Activated CD8-positive, alpha-beta memory T cell treated with anti-CD3 and anti-CD28 coated beads, Interleukin-2, amount 50 U/mL, for 1 hour (primary cell): ENCODE results near the gene EVL.

ENCODE experiments used
- DNase-seq: peaks from one replicate; pipeline ENCODE4 v3.0.0-alpha.2; 2020; ENCODE audit errors: extremely low read depth

EVL gene

DNA sequence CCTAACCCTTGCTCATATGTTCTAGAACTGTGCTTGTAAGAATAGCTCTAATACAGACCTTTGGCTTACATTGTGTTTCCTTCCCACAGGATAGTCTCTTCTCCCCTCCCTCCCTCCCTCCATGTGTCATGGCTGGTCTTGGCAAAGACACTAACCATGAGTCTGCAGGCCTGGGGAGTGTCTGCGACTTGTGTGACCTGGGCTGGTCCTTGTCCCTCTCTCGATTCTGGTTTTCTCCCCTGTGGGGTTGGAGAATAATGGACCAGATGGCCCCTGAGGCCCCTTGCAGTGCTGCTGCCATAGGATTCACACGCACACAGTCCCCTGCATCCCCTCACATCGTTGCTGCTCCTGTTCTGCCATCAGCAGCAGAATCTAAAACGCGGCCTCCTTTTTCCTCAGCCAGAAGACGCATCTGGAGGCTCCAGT lies 64.0 kb downstream of the EVL start:
- DNase-seq, result no peak

DNA sequence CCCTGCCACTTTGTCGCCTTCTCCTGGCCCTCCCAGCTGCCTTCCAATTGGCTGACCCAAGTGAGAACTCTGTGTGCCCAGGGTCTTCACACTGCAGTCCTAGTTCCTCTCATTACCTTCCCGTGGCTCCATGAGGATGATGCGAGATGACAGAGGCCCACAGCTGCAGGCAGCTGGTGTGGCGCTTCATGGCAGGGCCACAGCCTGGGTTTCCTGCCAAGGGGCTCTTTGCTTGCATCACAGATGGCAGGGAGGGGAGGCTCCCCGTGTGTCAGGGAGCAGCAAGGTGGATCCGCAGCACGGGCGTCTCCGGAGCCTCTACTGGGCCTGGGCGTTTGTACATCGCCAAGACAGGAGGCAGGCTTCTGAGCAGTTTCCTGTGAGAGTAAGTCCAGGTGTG lies 65.3 kb downstream of the EVL start:
- DNase-seq, result no peak

DNA sequence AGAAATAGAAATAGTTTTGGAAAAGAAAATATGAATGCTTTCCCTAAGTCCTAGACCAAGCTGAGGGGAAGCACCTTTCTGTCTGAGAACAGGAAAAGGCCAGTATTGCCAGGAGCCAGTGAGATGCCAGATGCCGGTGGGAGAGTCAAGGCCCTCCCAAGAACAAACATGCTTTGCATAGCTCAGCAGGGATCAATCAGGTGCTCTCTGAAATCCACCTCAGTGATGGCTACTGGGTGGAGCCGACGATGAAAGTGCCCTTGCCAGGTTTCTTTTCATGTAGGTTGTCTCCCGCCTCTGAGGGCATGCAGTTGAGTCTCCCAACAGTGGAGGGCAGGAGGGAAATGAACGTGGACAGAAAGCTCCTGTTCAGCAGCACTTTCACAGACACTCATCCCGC lies 66.0 kb downstream of the EVL start:
- no peak for DNase-seq

DNA sequence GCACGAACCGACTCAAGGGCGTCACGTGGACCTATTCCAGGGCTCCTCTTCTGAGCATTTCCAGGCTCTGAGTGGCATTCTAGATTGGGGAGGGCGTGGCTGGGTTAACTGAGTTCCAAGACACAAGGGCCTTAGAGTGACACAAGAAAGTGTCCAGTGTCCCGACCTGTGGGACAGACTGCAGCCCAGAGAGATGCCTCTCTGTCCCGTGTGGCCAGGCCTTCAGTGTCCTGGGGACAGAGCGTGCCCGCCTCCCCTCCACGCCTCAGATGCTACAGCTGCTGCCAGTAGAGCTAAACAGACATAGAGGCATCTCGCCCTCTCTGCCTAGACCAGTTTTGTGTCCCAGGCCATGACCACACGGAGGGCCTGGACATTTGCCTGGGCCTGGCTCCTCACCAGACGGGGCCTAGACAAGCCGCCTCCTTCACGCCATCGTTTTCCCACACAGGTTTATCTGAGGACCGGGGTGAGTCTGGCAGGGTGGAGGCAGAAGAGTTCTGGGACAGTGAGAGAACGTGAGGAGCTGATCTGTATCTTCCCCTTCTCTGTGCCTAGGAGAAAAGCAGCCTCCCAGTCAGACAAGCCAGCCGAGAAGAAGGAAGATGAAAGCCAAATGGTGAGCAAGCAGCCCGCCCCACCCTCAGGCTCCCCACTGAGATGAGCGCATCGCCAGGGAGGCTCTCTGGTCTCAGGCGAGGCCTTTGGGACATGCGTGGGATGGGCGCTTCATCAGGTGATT lies 67.1 kb downstream of the EVL start:
- no peak for DNase-seq

DNA sequence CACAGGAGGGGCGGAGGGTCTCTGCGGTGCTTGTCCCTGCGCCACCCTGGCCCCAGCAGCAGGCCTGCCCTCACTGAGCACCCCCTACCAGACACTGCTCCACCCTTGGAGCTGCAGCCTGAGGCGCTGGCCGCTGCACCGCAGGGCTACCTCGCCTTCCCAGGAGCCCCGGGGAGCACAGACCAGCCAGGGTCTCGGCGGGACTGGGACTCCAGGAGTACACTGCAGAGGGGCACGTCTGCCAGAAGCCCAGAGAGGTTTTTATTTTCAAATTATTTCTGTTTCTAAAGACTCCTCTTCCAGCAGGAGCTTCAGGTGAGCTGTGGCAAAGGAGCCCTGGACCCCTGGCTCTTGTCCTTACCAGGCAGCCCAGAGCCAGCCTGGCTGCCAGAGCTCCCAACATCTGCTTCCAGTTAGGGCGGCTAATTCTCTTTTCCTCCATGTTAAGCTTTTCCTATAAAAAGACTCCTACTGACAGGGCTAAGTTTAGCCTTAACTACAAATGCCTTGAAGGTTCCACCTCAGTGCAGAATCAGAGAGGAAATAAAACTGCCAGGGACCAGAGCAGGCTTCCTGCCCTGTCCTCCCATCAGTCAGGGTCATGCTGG lies 67.8 kb downstream of the EVL start:
- DNase-seq, result no peak

DNA sequence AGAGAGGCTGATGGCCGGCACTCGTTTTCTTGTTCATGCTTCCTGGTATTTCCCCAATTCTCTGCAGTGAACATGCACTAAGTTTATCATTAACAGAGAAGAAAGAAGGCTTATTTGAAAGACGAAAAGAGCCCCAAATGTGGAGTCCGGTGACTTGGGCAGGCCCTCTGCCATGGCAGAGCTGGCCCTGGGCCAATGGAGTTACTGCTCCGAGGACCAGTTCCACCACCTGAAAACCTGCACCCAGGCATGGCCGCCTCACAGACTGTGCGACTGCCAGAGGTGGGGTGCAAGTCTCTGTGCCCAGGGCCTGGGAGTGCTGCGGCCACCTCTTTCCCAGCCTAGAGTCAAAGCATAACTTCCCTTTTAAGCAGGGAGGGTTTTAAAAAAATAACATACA lies 69.4 kb downstream of the EVL start:
- no peak for DNase-seq

DNA sequence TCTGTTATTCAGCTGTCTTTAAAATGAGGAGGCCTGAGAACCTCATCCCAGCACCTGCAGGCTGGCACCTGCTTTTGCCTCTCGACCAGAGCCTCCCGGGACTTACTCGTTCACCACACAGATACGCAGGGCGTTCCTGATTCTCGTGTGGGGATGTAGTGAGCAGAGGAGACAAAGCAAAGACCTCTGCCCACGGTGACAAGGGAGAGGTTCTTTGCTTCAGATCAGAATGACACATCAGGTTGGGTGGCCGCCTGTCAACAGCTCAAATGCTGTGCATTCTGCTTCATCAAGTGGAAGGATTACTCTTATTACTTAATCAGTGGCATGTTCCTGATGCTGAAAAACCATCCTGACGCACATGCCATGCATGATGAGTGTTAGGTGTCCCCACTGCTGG lies 69.9 kb downstream of the EVL start:
- no peak for DNase-seq

DNA sequence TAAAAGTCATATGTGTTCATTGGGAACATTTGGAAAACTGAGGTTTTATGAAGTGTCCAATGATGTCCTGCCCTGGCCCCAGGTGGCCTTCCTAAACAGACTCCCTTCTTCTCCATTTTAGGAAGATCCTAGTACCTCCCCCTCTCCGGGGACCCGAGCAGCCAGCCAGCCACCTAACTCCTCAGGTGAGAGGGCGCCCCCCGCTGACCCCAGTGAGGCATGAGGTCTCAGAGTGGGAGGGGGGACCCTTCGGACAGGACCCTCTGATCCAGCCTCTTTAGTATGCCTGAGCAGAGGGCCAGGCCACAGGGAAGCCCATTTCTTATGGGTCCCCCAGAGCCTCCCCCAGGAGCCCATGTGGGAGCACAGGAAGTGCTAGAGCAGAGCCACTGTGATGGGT lies 70.6 kb downstream of the EVL start:
- no peak for DNase-seq

DNA sequence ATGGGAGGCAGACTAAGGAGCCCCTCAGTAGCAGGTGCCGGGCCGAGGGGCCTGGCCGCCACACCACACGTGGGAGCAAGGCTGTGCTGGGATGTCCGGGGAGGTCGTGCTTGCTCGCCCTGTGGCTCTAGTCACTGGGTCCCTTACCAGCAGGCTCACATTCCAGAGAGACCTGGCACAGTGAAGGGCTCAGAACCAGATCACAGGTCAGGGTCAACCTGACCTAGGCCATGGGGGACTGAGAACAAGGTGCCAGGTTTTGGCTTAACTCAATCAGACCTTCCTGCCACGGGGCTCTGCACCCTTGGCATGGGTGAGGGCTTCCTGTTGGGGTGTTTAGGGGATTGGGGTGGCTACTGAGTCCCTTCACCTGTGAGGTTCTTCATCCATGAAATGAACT lies 72.0 kb downstream of the EVL start:
- DNase-seq, result no peak

DNA sequence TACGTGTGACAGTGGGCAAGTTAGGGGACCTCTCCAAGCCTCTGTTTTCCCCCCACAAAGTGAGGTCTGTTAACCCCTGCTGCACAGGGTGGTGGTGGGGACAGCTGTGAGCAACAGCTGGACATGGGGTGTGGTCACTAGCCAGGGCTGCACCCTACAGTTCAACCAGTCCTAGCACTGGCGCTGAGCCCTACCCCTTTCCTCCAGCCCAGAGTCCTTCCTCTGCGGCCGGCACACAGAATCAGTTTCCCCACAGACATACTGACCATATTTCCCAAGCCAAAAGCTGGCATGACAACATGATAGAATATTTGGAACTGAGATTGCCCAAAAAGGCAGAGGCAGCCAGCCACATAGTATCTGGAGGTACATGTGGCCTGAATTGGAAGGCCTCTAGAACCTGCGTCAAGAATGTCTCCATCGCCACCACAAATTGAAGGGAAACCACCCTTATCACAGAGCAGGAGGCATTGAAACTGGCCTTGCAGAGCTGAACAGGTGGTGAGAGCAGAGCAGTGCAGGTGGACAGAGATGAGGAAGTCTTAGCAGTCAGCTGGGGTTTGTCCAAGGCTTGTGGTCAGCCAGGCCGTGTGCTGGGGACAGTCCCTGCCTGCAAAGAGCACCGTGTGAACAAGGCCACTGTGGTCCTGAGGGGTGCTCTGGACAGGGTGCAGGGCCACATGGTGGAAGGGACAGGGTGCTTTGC lies 73.0 kb downstream of the EVL start:
- no peak for DNase-seq

DNA sequence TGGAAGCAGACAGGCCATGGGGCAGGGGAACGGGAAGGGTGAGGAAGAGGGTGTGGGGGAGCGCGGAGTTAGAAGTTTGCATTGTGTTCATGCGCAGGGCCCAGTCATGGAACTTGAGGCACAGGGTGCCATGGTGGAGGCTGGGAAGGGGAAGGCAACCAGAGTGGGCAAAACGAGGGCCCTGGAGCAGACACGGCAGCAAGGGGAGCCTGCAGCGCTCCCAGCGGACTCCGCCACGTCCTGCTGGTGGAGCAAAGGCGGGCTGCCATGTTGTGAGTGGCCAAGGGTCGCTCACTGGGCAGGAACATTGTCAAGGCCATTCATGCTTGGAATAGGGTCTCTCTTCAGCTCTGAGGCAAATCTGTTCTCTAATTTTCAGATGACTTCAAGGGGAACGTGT lies 73.7 kb downstream of the EVL start:
- DNase-seq, result no peak

DNA sequence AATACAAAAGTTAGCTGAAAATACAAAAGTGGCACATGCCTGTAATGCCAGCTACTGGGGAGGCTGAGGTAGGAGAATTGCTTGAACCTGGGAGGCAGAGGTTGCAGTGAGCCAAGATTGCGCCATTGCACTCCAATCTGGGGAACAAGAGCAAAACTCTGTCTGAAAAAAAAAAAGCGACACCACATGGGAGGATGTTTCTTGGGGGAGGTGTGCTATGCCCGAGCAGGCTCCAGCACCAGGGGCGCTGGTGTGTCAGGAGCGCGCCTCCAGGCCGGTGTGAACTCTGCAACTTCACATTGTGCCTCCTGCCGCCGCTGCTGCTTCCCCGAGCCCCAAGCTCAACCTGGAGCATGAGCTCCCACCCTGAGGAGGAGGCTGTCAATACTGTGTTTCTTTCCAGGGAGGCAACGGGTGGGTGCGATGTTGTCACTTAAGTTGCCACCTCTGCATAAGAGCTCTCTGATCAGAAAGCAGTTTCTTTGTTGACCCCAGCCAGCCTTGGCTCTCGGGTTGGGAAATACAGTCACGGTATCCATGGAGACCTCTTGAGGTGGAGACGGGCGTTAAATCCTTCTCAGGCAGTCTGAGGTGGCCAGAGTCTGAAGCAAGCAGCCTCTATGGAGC lies 75.3 kb downstream of the EVL start:
- no peak for DNase-seq

DNA sequence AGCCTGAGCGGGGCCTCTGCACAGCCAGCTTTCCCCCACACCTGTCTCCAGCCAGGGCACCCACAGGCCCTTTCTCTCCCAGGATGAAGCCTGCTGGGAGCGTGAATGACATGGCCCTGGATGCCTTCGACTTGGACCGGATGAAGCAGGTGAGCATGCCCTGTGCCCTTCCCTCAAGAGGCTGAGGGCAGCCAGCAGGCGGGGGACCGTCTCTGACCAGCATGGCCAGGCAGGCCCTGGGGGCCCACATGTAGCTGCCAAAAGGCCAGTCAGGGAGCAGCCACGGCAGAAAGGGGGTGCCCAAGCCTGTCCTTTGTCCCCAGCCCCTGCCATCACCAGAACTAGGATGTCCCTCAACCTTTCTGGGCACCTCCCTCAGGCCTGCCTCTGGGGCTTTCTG lies 75.9 kb downstream of the EVL start:
- no peak for DNase-seq

DNA sequence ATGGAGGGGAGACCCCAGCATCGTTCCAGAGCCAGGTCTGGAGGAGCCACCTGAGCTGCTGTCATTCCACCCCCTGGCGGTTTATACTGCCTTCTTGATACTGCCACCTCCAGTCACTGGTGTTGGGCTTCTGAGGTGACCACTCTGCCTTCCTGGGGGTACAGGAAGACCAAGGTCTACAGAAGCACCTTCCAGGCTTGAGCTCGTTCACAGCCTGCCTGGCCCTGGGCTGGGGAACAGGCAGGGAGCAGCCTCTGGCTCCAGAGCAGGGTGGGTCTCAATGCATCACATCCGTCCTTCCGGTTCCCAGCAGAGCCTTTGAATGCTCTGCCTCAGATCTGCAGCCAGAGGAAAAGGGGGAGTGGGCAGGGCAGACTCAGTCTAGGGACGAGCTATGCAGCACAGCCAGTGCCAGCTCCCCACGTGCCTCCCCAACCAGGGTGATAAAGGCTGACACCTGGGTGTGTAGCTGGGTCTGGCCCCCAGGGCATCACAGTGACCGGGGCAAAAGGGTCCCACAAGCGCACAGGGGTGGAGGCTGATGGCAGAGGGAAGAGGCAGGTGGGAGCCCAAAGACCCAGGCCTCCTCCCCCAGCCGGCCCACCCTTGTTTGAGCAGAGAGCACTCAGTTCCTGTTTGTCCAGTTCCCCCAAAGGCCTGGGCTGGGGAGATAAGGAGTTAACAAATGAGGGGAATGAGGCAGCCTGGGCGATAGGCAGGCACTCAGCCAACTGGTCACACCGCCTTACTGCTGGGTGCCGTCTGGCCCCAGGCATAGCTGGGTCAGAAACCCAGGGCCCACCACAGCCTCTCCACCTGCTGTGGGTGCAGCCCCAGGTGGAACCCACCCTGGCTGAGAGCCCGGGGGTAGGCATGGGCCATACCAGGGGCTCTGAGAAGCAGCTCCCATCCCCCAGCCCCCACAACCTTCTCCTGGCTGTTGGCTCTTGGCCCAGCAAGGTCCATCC lies 77.1 kb downstream of the EVL start:
- DNase-seq, result no peak

DNA sequence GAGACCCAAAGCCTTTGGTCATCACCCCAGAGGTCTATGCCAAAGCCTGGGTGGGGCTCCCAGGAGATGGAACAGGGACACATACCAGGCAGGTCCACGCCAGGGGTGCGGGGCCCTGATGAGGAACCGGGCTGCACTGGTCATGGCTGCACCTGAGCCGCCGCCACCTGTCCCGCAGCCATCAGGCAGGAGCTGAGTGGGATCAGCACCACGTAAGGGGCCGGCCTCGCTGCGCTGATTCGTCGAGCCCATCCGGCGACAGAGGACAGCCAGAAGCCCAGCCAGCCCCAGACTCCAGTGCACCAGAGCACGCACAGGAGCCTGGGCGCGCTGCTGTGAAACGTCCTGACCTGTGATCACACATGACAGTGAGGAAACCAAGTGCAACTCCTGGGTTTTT lies 78.3 kb downstream of the EVL start:
- DNase-seq, result no peak

DNA sequence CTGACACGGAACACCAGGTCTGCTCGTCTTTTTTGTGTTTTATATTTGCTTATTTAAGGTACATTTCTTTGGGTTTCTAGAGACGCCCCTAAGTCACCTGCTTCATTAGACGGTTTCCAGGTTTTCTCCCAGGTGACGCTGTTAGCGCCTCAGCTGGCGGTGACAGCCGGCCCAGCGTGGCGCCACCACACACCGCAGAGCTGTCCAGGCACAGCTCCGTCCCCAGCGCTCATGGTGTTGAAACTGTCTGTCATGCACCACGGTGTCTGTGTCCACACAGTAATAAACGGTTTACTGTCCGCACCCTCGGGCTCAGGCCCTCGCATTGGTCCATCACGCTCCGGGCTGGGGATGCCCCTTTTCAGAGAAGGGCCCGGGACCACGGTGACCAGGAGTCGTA lies 78.7 kb downstream of the EVL start:
- DNase-seq, result no peak

DNA sequence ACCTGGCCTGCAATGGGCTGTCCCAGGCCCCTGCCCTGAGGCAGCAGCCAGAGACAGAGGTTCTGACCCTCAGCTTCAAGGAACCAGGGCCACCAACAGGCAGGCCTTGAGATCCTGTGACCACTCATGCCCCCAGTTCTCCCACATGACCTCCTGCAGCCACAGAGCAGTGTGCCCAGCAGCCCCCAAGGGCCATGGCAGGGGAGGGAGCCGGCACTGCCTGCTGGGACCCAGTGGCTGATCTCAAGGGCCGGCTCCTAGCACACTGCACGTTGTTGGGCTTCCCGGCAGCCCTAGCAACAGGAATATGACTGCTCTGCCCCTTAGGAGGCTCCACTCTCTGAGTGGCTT lies 79.4 kb downstream of the EVL start:
- no peak for DNase-seq

DNA sequence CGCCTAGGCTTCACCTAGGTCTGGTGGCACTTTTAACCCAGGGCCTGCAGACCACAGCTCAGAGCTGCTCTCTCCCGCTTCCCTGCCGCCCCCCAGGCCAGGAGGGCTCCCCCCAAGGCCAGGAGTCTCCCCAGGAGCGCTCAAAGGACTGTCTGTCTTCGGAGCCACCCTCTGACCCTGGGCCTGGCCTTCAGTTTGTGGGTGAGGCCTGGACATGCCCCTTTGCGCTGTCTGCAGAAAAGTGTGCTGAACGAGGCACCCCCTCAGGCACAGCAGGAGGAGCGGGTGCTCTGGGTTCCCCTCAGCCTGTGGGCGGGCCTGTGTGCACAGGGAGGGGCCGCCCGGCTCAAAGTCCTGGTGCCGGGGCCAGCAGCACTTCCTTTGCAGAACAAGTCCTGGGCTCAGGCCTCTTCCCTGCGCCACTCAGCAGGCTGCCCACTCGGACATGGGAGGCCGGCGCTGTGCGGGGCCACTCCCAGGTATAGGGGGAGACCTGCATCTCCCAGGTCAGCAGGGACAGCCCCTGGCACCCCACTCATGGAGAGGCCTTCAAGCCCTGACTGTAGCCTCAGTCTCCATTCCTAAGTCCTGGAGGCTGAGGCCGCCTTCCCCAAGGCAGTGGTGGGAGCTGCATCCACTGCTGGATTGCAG lies 79.9 kb downstream of the EVL start:
- no peak for DNase-seq

DNA sequence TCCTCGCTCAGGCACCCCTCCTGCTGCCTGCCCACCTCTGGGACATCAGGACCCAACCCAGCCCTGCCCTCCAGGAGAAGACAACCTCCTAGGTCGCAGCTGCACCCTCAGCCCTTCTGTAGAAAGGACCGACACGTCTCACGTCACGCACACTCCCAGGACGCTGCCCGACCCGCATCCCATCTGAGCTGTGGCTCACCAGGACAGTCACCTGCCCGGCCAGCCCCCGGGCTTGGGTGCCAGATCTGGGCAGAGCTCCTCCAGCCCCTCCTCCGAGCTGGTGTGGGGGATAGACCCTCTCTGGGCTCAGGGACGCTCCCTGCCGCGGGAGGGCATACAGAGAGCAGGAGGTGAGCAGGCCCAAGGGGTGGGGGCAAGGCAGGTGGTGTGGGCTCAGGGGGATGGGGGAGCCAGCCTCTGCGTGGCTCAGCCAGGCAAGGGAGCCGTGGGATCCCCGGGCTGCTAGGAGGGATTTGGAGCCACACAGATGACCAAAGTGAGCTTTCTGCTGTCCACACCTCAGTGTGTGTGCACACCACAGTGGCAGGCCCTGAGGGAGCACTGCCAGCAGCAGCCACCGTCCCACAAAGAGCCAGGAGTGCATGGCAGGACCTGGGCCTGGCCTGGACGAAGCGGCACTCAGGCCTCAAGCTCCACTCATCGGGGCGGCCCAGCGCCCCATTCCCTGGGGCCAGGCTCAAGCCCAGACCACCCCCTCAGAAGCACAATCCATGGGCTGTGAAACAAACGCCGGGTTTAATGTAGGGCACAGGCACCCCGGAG lies 80.7 kb downstream of the EVL start:
- no peak for DNase-seq

DNA sequence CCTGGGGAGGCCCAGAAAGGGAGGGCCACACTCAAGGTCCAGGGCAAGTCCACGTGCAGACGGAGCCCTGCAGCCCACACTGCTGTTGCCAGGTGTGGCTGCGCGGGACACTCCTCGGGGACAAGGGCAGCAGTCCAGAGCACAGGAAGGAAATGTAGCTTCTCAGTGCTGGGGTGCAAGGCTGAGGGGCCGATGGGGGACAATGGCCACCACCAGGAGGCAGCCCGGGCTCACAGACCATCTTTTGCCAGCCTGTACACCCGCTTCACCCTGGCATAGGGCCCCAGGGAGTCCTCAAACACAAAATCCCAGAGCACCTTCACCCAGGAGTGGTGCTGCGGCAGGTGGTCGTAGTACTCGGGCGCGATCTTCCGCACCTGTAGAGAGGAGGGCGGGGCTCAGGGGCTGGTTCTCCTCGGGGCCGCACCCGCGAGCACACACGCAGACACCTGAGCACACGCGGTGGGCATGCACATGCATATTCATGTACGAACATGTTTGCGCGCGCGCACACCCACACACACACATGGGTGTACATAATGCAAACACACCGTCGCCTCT lies 81.4 kb downstream of the EVL start:
- DNase-seq, result no peak
